Measurements from ENCODE around the gene ADGRF1. TPM values are rescaled to one million over a fixed set of nuclear protein-coding genes. Genes with fewer than 3 reads are reported as not detected.

Gene ADGRF1
- polyA plus RNA-seq, 2 of the 4 experiments (the other 2 are of a cell fraction): 0.01 TPM; not detected in 1

DNA sequence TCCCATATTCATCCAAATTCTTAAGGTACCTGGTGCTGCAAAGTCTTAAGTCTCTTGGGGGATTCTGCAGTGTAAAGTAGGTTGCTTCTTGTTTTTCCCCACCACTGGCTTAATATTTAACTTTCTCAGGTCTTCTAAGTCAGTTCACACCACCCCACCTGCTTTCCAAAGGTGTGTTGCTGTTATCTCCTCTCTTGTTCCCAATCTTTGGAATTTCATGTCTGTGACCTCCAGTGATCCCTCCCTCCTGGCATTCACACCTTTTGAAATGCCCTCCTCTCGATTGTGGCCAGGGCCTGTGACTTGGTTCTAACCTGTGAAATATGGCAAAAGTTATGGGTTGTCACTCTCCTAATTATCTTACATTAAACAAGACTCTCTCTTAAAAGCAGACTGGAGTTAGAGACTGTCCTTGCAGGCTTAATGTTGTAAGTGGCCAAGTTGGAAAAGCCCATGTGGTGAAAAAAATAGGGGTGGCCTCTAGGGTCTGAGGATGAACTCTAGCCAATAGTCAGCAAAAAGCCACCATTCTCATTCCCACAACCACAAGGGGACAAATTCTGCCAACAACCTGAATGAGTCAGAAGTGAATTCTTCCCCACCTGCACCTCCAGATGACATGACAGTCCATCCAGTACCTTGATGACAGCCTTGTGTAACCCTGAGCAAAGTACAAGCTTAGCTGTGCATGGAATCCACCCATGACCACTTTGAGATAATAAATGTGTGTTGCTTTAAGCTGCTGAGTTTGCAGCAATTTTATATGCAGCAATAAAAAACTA is 45.1 kb downstream of the ADGRF1 start:
- ATAC-seq (no peak), DNase-seq (ENCODE audit: low read depth in 1 of 2, low spot score in 1 of 2) (no peak), FAIRE-seq (no peak)
- H3K4me2 ChIP-seq: no peak overlapping the region
- TF ChIP-seq FOSB (CRISPR knock-in tag; IDR thresholded peaks at IDR 0.05) (no peak), FOSL2 (IDR thresholded peaks at IDR 0.05) (no peak), FOSL2 (CRISPR knock-in tag; IDR thresholded peaks at IDR 0.05) (no peak), MAZ (IDR thresholded peaks at IDR 0.05; ENCODE audit: borderline replicate concordance, low read depth, low read length) (no peak), MAX (IDR thresholded peaks at IDR 0.05) (no peak), RCOR1 (IDR thresholded peaks at IDR 0.05; ENCODE audit: low read depth, low read length) (no peak), ZSCAN20 (CRISPR knock-in tag; IDR thresholded peaks at IDR 0.05) (no peak), PHF8 (IDR thresholded peaks at IDR 0.05; ENCODE audit: borderline replicate concordance, low read depth) (no peak), KDM1A (IDR thresholded peaks at IDR 0.05; ENCODE audit: low read depth) (no peak), GATA3 (IDR thresholded peaks at IDR 0.05; ENCODE audit: borderline replicate concordance) (no peak), FOXS1 (CRISPR knock-in tag; IDR thresholded peaks at IDR 0.05) (no peak), ZNF302 (CRISPR knock-in tag; IDR thresholded peaks at IDR 0.05) (no peak), RFX5 (IDR thresholded peaks at IDR 0.05) (no peak), NPAS2 (CRISPR knock-in tag; IDR thresholded peaks at IDR 0.05; ENCODE audit: borderline replicate concordance) (no peak), RAD21 (conservative IDR thresholded peaks at IDR 0.05 in 1 of 2, IDR thresholded peaks at IDR 0.05 in 1 of 2) (no peak), BHLHE40 (IDR thresholded peaks at IDR 0.05; ENCODE audit: low read depth, low read length) (no peak), CHD2 (IDR thresholded peaks at IDR 0.05; ENCODE audit: low read length, partially characterized antibody) (no peak), HDAC2 (IDR thresholded peaks at IDR 0.05) (no peak), KDM5A (IDR thresholded peaks at IDR 0.05) (no peak), MAFK (IDR thresholded peaks at IDR 0.05; ENCODE audit: partially characterized antibody) (no peak), ESRRA (IDR thresholded peaks at IDR 0.05; ENCODE audit: borderline replicate concordance, low read length) (no peak)
- H3K4me3 ChIP-seq: no peak overlapping the region
- H3K27ac ChIP-seq: no peak overlapping the region
- 0 out of 3 replicates have a peak, but pooled peaks cover 3% of the 10 kb centered on the region for H3K4me1 ChIP-seq
- H3K9me3 ChIP-seq: no peaks in the 10 kb centered on the region
- WGBS (ENCODE audit: missing lambda C conversion rate): 21% methylated on average over 1 of the region's 1 CpG
- ChIA-PET CTCF (interaction anchor here (1.4 kb wide), 1 partner anchor 148 kb away, joined by 4 read pairs; no protein-coding TSS in a partner anchor), POLR2A (no interaction called here)

DNA sequence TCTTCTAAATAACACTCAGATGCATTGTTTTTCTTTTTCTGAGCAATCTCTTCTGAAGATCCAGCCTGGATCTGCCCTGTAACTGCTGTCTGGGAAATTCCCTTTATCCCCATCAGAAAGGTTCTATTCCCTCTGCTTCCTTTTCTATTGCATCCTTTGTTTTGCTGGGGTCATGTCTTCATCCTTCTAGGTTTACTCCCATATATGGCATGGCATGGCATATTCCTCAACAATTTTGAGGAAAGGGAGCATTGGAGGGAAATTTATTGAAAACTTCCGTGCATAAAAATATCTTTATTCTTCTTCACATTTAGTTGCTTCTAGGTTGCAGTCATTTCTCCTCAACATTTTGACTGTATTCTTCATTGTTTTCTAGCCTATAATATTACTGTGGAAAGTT is 47.2 kb downstream of the ADGRF1 start:
- Histone ChIP-seq H3K4me1 (peaks cover 12% of the 10 kb centered on the region; the same call in 2 of the 3 replicates), H3K4me2 (no peak overlapping the region), H3K9me3 (no peaks in the 10 kb centered on the region), H3K27ac (no peak overlapping the region), H3K4me3 (no peak overlapping the region)
- 45% methylated on average over 1 of the region's 1 CpG for WGBS (ENCODE audit: missing lambda C conversion rate)
- CTCF ChIA-PET: interaction anchor here (0.6 to 2.2 kb wide), 2 partner anchors 147 to 311 kb away, joined by 3 to 10 read pairs; no protein-coding TSS in a partner anchor
- ATAC-seq: no peak
- TF ChIP-seq KDM5A (IDR thresholded peaks at IDR 0.05): no peak
- no peak for TF ChIP-seq PBX3 (IDR thresholded peaks at IDR 0.05)
- TF ChIP-seq NR3C1 (IDR thresholded peaks at IDR 0.05): no peak
- no peak for TF ChIP-seq ZC3H11A (IDR thresholded peaks at IDR 0.05)
- TF ChIP-seq PHF8 (IDR thresholded peaks at IDR 0.05; ENCODE audit: borderline replicate concordance, low read depth): no peak
- TF ChIP-seq, protein P1, sequence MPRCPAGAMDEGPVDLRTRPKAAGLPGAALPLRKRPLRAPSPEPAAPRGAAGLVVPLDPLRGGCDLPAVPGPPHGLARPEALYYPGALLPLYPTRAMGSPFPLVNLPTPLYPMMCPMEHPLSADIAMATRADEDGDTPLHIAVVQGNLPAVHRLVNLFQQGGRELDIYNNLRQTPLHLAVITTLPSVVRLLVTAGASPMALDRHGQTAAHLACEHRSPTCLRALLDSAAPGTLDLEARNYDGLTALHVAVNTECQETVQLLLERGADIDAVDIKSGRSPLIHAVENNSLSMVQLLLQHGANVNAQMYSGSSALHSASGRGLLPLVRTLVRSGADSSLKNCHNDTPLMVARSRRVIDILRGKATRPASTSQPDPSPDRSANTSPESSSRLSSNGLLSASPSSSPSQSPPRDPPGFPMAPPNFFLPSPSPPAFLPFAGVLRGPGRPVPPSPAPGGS (IDR thresholded peaks at IDR 0.05): no peak
- TF ChIP-seq KDM1A (IDR thresholded peaks at IDR 0.05; ENCODE audit: low read depth): no peak
- TF ChIP-seq ZNF302 (CRISPR knock-in tag; IDR thresholded peaks at IDR 0.05): no peak
- TF ChIP-seq RFX5 (IDR thresholded peaks at IDR 0.05): no peak
- TF ChIP-seq RAD21 (conservative IDR thresholded peaks at IDR 0.05 in 1 of 2, IDR thresholded peaks at IDR 0.05 in 1 of 2): no peak
- no peak for TF ChIP-seq CTCF (IDR thresholded peaks at IDR 0.05)
- TF ChIP-seq SMC3 (IDR thresholded peaks at IDR 0.05): no peak
- TF ChIP-seq, protein P2, sequence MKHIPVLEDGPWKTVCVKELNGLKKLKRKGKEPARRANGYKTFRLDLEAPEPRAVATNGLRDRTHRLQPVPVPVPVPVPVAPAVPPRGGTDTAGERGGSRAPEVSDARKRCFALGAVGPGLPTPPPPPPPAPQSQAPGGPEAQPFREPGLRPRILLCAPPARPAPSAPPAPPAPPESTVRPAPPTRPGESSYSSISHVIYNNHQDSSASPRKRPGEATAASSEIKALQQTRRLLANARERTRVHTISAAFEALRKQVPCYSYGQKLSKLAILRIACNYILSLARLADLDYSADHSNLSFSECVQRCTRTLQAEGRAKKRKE (CRISPR knock-in tag; IDR thresholded peaks at IDR 0.05; ENCODE audit: low read depth): no peak
- TF ChIP-seq NFE2L2 (conservative IDR thresholded peaks at IDR 0.05; ENCODE audit: low read length): no peak
- TF ChIP-seq USF2 (IDR thresholded peaks at IDR 0.05): no peak
- TF ChIP-seq ZFP36 (IDR thresholded peaks at IDR 0.05; ENCODE audit: borderline replicate concordance, partially characterized antibody): no peak
- no peak for FAIRE-seq
- DNase-seq (ENCODE audit: low read depth in 1 of 2, low spot score in 1 of 2): no peak
- POLR2A ChIA-PET: no interaction called here

Measured in A549 (cell line).